Dermis microvascular lymphatic vessel endothelial cell (primary cell): ENCODE measurements around the gene ABCA4. TPM values are rescaled to one million over a fixed set of nuclear protein-coding genes. Genes with fewer than 3 reads are reported as not detected.
"Not testable (repeated sequence)": the region's sequence is repeated elsewhere in the genome, so short reads cannot be mapped to it uniquely, and the experiment has no call there.

Experiments
- DNase-seq, 2 donors: peaks; one replicate each; pipeline versions ENCODE4 v3.0.0 to v3.0.0-alpha.2; 2010; ENCODE audit warnings: low read depth in 2 of 2
- total RNA-seq: library from RNA; depleted of rRNA; stranded (reverse); fragments of >200 nt; gene quantifications from 2 replicates; pipeline ENCODE4 v1.2.1, GENCODE V29; 2014

Gene ABCA4
- total RNA-seq, result 27.9 and 189 TPM in 2 replicates

DNA sequence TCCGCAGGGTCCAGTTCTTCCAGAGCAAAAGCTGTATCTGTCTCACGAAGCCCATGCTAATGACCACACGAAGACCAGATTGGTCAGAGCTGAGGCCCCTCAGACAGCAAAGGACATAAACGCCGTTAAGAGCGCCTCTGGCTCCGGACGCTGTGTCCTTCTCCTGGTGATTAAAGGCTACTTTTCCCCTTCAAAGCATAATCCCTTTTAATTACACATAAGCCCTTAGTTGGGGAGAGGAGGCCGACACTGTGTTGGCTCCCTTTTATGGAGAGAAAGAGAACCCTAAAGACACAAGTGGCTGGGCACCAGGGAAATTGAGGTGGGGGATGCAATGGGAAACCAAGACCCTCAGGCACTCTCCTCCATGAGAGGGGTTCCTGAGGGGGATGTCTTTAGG is at the start of gene ABCA4:
ABCA4 (minus strand) TSS at position 158 of the 400 bp plus-strand sequence; CDS start at position 55, 103 bp downstream.
- no peak for DNase-seq

- DNase-seq, result no peak
Observed at GRCh38 chr1:94169126-94169525, 48.2 kb upstream of the ABCA4 start.

- no peak for DNase-seq
Observed at GRCh38 chr1:94165843-94166242, 44.9 kb upstream of the ABCA4 start.

GRCh38 chr1:94164885-94165284 is 43.9 kb upstream of the ABCA4 start:
- DNase-seq, result not testable (repeated sequence)

GRCh38 chr1:94164121-94164520 is 43.2 kb upstream of the ABCA4 start:
- DNase-seq, result not testable (repeated sequence)

DNA sequence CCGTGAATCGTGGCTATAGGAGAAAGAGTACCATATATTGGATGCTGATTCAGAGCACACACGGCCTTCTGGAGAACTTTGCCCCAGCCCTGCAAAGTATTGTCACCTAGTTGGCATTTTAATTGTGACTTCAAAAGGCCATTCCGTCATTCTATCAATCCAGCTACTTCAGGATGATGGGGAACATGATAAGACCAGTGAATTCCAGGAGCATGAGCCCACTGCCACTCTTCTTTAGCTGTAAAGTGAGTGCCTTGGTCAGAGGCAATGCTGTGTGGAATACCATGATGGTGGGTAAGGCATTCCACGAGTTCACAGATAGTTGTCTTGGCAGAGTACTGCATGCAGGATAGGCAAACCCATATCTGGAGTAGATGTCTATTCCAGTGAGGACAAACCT is 42.3 kb upstream of the ABCA4 start:
- not testable (repeated sequence) for DNase-seq

- peak; percentile 82 to 89 for DNase-seq
Observed at GRCh38 chr1:94160811-94161210, 39.9 kb upstream of the ABCA4 start.

GRCh38 chr1:94156096-94156625 is 35.2 kb upstream of the ABCA4 start:
- DNase-seq, result no peak

- peak in 1 of 2 donors; percentile 71 for DNase-seq
Observed at GRCh38 chr1:94154989-94155388, 34.0 kb upstream of the ABCA4 start.

DNA sequence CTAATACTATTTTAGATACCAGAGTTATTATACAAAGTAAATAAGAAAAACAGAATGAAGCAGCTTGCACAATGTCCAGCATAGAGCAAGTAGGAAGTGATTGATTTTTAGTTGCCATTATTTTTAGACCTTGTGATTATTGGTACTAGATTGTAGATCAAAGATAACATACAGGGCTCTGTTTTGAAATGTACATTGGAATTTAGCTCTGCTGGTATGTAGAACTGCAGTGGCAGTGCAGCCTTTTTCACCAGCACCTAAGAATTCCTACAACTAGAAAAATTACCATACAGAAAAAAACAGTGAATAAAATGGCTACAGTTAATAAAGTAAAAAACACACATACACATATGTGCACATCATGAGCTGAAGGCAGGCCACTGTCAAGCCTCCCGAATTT is 32.2 kb upstream of the ABCA4 start:
- no peak for DNase-seq

GRCh38 chr1:94149166-94149565 is 28.2 kb upstream of the ABCA4 start:
- not testable (repeated sequence) for DNase-seq

GRCh38 chr1:94146273-94146672 is 25.3 kb upstream of the ABCA4 start:
- no peak for DNase-seq

- DNase-seq, result no peak
Observed at GRCh38 chr1:94144836-94145235, 23.9 kb upstream of the ABCA4 start.

DNA sequence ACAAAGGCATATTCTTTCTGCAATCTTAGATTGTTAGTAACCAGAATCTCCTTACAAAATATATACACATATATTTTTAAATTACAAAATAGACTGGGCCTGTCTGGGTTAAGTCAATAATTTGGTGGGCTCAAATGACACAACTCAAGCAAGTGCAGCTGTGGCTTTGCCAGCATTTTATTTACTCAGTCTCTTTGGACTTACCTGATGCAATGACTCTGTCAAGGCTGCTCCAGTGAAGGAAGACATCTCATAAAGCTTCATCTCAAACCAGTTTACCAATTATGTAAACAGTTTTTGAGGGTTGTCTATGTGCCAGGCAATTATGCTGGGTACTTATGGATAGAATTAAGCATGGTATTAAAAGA is 22.8 kb upstream of the ABCA4 start:
- DNase-seq, result no peak

DNA sequence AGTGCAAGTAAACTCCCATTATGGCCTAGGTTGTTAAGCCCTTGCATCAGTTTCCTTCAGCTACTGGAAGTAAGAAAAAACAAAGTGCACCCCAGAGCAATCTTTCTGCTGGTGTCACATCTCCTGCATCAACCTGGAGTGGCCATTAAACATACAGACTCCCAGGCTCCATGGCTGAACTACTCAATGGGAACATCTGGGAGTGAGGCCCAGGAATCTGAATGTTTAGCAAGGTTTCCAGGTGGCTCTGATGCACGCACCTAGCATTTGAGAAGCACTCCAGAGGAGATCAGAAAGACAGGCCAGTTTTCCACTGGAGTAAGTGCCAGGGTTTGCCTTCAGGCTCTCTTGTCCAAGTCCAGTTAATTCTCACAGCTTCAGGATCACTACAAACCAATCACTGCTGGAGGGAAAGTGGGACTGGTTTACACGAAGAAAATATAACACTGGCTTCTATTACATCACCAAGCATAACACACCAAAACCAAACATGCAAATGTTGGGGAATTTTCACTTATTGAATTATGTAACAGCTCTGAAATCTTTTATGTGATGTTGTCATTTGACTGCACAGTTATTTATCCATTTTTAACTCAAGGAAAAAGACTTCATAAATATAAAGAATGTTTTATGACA is 22.3 kb upstream of the ABCA4 start:
- peak; percentile 39 to 53 for DNase-seq

GRCh38 chr1:94142583-94142982 is 21.6 kb upstream of the ABCA4 start:
- DNase-seq, result peak in 1 of 2 donors; percentile 53

DNA sequence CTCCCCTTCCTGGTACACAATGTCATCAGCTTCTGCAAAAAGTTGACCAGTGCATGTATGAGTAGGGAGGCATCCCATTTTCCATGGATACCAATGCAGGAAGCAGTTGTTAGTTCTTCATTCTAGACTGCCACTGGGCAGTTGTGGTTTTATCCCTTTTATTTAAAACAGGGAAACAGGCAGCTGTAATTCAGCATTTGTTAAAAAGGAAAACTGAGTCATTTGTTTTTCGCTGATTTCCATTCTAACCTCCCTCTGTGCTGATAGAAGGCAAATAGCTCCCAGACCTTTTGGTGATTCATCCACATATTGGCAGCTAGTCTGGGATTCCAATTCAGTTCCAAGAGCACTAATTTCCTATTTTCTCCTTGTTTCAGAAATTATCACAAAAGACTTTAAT is 21.1 kb upstream of the ABCA4 start:
- peak; percentile 98 to 100 for DNase-seq

- no peak for DNase-seq
Observed at GRCh38 chr1:94132111-94132510, 11.2 kb upstream of the ABCA4 start.

DNA sequence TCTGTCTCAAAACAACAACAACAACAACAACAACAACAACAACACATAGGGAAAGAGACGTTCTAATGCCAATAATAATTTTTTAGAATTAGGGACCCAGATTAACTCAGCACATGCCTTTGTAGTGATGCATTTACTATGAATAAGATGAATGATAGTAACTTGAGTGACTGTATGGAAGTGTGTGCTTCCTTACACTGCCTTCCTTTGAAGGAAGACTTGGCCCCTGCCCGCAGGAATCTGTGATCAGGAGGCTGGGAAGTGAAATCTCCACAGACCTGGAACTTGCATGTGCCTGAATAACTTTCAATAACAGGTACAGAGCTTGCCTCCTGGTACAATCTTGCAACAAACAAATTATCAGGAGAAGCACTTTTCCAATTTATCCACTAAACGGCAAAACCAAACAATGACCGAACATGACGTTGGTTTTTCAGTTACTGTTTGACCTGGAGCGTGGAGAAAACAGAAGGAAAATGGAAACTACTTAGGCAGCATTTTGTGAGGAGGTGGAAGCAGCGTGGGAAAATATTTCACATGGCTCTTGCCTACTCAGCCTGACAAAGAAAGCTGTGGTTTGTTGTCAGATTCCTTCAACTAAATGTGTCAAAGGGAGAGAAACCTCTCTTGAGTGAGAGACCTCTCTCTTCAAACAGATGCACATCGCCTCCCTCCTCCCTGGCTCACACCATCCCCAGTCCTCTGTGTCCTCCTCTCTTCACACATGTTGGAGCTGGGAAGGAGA is 10.1 kb upstream of the ABCA4 start:
- DNase-seq, result peak; percentile 58 to 91

- peak; percentile 68 to 76 for DNase-seq
Observed at GRCh38 chr1:94126651-94127050, 5.7 kb upstream of the ABCA4 start.

GRCh38 chr1:94125551-94126514 is 4.9 kb upstream of the ABCA4 start:
- DNase-seq, result no peak

DNA sequence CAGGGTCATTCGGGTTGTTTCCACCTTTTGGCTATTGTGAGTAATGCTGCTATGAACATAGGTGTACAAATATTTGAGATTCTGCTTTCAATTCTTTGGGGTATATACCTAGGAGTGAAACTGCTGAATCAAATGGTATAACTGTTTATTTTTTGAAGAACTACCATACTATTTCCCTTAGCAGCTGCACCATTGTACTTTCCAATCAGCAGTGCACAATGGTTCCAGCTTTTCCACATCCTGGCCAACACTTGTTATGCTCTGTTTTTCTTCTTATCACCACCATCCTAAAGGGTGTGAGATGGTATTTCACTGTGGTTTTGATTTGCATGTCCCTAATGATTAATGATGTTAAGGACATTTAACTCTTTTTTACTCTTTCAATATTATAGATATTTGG is 3.6 kb upstream of the ABCA4 start:
- peak; percentile 82 to 86 for DNase-seq
